GM12801 (cell line): Measurements from ENCODE around the gene JTB.

Experiments
- TF ChIP-seq, protein P1 (sequence below): IDR thresholded peaks from one replicate; pipeline ENCODE4 v1.5.1; 2011; ENCODE audit warnings: control low read depth; ENCODE audit not compliant: insufficient read length; ENCODE audit errors: extremely low read depth

The JTB gene

DNA sequence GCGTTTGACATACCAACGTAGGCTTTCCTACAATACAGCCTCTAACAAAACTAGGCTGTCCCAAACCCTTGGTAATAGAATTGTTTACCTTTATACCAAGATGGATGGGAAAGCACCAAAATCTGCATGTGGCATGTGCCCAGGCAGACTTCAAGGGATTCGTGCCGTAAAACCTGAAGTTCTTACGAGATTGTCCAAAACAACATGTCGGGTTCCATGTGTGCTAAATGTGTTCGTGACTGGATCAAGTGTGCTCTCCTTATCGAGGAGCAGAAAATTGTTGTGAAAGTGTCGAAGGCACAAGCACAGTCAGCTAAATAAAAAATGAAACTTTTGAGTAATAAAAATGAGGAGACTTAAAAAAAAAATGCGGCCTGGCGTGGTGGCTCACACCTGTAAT lies 18.2 kb upstream of the JTB start:
- TF ChIP-seq, protein P1, sequence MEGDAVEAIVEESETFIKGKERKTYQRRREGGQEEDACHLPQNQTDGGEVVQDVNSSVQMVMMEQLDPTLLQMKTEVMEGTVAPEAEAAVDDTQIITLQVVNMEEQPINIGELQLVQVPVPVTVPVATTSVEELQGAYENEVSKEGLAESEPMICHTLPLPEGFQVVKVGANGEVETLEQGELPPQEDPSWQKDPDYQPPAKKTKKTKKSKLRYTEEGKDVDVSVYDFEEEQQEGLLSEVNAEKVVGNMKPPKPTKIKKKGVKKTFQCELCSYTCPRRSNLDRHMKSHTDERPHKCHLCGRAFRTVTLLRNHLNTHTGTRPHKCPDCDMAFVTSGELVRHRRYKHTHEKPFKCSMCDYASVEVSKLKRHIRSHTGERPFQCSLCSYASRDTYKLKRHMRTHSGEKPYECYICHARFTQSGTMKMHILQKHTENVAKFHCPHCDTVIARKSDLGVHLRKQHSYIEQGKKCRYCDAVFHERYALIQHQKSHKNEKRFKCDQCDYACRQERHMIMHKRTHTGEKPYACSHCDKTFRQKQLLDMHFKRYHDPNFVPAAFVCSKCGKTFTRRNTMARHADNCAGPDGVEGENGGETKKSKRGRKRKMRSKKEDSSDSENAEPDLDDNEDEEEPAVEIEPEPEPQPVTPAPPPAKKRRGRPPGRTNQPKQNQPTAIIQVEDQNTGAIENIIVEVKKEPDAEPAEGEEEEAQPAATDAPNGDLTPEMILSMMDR: no peak

DNA sequence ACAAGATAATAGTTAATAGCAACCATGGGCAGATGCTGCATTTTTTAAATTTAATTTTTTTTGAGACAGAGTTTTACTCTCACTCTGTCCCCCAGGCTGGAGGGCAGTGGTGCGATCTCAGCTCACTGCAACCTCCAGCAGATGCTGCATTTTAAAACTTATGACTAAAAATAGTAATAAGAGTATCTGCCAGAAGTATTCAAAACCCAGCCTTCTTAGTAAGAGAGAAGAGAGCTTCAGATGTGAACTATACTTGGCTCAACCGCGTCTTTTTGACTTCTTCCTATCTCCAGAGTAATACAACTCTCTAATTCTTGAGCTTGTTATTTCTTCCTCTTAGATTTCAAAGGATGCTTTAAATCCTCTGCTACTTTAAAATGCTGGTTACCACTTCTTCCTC lies 17.7 kb upstream of the JTB start:
- TF ChIP-seq, protein P1: no peak

DNA sequence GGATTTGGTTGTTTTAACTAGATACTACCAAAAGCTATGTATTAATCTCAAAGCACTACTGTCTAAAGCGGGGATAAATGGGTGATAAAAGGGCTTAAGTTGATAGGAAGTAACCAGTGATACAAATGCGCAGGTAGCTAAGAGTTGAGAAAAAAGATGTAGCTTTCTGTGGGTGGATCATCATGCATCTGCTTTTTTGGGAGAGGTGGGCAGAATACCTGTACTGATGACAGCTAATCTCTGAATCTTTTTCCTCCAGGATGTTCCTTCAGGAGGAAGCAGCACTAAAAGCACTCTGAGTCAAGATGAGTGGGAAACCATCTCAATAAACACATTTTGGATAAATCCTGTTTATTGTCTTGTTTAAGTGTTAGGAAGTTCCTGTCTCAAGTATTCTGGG lies 14.3 kb upstream of the JTB start:
- TF ChIP-seq, protein P1: no peak

DNA sequence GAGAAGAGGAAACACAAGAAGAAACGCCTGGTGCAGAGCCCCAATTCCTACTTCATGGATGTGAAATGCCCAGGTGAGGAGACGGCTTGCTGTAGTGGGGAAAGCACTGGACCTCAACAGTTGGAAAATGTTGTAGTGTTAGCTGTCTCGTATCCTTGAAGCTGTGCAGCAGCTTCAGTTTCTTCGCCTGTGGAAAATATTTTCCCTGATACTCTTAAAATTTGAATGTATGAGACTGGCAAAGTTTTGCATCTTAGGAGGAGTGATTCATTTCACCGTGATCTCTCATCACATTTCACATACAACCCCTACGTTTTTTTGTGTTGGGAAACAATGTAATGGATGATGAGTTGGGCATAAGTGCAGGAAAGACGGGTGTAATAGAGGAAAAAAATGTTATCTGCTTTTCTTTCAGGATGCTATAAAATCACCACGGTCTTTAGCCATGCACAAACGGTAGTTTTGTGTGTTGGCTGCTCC lies 13.7 kb upstream of the JTB start:
- TF ChIP-seq, protein P1: no peak

DNA sequence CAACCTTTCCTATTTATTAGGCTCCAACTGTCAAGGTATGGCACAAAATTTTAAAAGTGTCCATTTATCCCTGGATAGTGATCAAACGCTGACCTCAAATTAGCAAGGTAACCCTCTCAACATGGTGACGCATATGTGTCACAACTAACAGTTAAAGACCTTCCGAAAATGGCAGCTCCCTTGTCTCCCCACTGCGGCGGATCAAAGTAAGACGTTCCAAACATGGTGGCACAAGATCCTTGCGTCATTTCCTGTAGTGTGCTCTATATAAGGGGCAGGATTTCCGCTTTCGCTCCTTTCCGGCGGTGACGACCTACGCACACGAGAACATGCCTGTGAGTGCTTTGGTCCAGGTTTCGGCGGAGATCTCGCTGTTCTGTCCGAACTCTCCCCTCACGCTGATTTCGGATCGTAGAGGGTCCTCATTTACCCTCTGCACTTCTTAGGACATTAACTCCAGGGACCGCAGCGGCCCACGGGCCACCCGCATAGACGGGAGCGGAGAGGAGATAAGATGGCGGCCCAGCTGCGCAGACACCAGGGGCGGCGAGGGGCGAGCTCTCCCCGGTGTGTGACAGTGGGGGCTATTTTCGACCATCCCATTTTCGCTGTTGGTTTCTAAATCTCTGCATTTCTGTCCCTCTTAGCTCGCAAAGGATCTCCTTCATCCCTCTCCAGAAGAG lies 13.1 kb upstream of the JTB start, which contains the start of gene RPS27:
RPS27 (plus strand) TSS at position 295 of the 683 bp plus-strand sequence; CDS start at position 330, 35 bp downstream.
- TF ChIP-seq, protein P1: no peak

DNA sequence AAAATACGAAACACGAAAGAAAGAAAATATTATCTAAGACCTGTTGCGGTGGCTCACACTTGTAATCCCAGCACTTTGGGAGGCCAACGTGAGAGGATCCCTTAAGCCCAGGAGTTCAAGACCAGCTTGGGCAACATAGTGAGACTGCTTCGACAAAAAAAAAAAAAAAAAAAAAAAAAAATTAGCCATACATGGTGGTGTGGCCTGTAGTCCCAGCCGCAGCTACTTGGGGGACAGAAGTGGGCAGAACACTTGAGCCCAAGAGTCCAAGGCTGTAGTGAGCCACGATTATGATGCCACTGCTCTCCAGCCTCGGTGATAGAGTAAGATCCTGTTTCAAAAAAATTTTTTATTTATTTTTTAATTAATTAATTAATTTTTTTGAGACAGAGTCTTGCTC lies 10.1 kb upstream of the JTB start:
- TF ChIP-seq, protein P1: no peak

DNA sequence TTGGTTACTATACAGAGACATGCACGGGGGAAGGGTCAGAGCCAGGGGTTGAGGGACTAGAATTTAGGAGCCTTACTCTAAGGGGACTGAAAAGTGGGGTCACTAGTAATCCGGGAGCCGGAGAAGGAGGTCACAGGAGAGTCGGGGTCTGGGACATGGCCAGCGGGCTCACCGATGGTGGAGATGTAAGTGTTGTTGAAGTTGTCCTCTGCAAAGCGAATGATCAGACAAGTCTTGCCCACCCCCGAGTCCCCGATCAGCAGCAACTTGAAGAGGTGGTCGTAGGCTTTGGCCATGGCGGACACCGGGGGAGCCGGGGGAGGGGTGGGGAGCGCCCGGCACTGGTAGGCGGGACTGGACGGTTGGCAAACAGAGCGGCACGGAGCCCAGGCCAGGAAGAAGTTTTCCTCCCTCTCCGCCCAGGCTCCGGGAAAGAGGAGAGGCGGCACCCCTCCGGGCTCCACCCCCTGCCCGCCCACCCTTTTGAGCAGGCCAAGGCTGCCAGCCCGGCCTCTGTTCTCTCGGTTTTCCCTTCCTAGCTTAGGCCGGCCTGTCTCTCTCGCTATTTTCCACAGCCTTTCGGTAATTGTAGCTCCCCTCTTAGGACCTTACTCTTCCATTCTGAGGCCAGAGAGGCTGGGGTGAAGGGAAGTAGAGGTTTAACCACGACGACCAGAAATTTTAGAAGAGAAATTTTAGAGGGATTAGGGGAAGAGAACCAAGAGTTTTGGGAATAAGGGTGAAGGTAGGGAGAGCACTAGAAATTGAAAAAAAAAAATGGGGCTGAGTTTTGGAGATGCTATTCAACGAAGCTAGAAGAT lies 8.7 kb upstream of the JTB start, which contains the start of gene RAB13:
RAB13 (minus strand) TSS at position 399 of the 821 bp plus-strand sequence; CDS start at position 296, 103 bp downstream.
- TF ChIP-seq, protein P1: no peak
